ENCODE results near the gene ARHGAP19.

The ARHGAP19 gene

DNA sequence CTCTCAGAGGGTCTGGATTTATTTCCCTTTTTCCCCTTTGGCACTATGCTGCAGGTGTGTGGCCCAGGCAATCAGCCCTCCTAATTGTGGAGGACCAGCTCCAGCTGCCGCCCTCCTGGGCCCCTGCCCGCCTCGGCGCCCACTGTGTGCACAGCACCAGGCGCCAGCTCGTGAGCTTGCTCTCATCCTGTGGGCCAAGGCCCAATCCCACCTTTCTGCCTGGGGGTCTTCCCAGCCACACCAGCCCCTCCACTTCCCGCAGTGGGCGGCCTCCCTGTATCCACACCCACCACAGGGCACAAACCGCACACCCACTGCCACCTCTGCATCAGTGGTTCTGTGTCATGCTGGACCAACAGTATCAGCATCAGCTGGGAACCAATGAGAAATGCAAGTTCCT lies 81.2 kb downstream of the ARHGAP19 start:
- CTCF ChIA-PET: interaction anchor here (0.6 to 8.8 kb wide), 41 partner anchors 9 to 721 kb away, joined by 3 to 188 read pairs (median 6); no protein-coding TSS in a partner anchor
- no peak overlapping the region for H3K4me3 ChIP-seq (ENCODE audit: low read depth, low read length)

DNA sequence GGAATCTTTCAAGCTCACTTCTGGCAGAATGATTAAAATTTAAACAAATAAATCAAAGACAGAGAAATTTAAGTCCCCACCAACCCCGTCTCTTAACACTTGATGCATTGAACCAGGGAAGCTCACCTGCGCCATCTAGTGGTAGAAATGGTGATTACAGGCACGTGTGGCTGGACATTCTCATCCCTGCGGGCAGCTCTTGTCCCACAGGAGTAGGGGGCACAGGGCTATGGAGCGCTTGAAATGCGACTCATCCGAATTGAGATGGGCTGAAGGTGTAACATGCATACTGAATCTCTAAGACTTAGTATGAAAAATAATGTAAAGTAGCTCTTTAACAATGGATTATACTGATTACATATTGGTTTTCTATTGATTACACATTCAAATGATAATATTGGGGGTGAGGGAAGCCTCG lies 81.9 kb downstream of the ARHGAP19 start:
- no peak overlapping the region for H3K27ac ChIP-seq (ENCODE audit: extremely low read depth, low read depth, low read length)
- H3K4me1 ChIP-seq (ENCODE audit: control insufficient read depth, insufficient read depth, low read length): no peaks in the 10 kb centered on the region
- H3K9me3 ChIP-seq (ENCODE audit: control insufficient read depth, insufficient read depth, low read depth, low read length): no peaks in the 10 kb centered on the region
- CTCF ChIA-PET: interaction anchor here (0.6 to 8.8 kb wide), 70 partner anchors 9 to 1209 kb away, joined by 3 to 188 read pairs (median 5); no protein-coding TSS in a partner anchor
- H3K36me3 ChIP-seq (ENCODE audit: control insufficient read depth in 2 of 2, insufficient read depth in 1 of 2, low read length in 2 of 2): no peaks in the 10 kb centered on the region
- H3K4me3 ChIP-seq (ENCODE audit: low read depth, low read length): no peak overlapping the region
- POLR2A ChIA-PET: no interaction called here
- TF ChIP-seq ZBTB1 (tag by site-specific recombination; IDR thresholded peaks at IDR 0.05) (no peak), SCRT2 (tag by site-specific recombination; IDR thresholded peaks at IDR 0.05) (peak; percentile 82), ZNF521 (tag by site-specific recombination; IDR thresholded peaks at IDR 0.05) (no peak), ZNF138 (tag by site-specific recombination; IDR thresholded peaks at IDR 0.05; ENCODE audit: borderline replicate concordance) (no peak), ZNF660 (tag by site-specific recombination; IDR thresholded peaks at IDR 0.05) (no peak), ZBTB7A (tag by site-specific recombination; IDR thresholded peaks at IDR 0.05; ENCODE audit: low read depth) (no peak), ZNF654 (tag by site-specific recombination; IDR thresholded peaks at IDR 0.05; ENCODE audit: low read depth) (peak; percentile 87), ZNF302 (tag by site-specific recombination; IDR thresholded peaks at IDR 0.05; ENCODE audit: low read depth) (no peak), ZBTB21 (tag by site-specific recombination; IDR thresholded peaks at IDR 0.05) (no peak), ZNF747 (tag by site-specific recombination; IDR thresholded peaks at IDR 0.05) (no peak), ZBTB20 (tag by site-specific recombination; IDR thresholded peaks at IDR 0.05) (no peak), SETDB1 (IDR thresholded peaks at IDR 0.05; ENCODE audit: insufficient read length, low read length) (no peak), ZBTB8A (tag by site-specific recombination; IDR thresholded peaks at IDR 0.05) (no peak), ZNF623 (tag by site-specific recombination; IDR thresholded peaks at IDR 0.05) (no peak), ZNF610 (tag by site-specific recombination; IDR thresholded peaks at IDR 0.05; ENCODE audit: borderline replicate concordance) (no peak), ZSCAN23 (tag by site-specific recombination; IDR thresholded peaks at IDR 0.05) (no peak), ZNF341 (tag by site-specific recombination; IDR thresholded peaks at IDR 0.05; ENCODE audit: low read depth) (no peak), ZNF433 (tag by site-specific recombination; IDR thresholded peaks at IDR 0.05; ENCODE audit: low read depth) (no peak), BCL11B (tag by site-specific recombination; IDR thresholded peaks at IDR 0.05; ENCODE audit: low read depth) (no peak)
- TF ChIP-seq, protein P1, sequence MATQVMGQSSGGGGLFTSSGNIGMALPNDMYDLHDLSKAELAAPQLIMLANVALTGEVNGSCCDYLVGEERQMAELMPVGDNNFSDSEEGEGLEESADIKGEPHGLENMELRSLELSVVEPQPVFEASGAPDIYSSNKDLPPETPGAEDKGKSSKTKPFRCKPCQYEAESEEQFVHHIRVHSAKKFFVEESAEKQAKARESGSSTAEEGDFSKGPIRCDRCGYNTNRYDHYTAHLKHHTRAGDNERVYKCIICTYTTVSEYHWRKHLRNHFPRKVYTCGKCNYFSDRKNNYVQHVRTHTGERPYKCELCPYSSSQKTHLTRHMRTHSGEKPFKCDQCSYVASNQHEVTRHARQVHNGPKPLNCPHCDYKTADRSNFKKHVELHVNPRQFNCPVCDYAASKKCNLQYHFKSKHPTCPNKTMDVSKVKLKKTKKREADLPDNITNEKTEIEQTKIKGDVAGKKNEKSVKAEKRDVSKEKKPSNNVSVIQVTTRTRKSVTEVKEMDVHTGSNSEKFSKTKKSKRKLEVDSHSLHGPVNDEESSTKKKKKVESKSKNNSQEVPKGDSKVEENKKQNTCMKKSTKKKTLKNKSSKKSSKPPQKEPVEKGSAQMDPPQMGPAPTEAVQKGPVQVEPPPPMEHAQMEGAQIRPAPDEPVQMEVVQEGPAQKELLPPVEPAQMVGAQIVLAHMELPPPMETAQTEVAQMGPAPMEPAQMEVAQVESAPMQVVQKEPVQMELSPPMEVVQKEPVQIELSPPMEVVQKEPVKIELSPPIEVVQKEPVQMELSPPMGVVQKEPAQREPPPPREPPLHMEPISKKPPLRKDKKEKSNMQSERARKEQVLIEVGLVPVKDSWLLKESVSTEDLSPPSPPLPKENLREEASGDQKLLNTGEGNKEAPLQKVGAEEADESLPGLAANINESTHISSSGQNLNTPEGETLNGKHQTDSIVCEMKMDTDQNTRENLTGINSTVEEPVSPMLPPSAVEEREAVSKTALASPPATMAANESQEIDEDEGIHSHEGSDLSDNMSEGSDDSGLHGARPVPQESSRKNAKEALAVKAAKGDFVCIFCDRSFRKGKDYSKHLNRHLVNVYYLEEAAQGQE (tag by site-specific recombination; IDR thresholded peaks at IDR 0.05): no peak
- TF ChIP-seq, protein P2, sequence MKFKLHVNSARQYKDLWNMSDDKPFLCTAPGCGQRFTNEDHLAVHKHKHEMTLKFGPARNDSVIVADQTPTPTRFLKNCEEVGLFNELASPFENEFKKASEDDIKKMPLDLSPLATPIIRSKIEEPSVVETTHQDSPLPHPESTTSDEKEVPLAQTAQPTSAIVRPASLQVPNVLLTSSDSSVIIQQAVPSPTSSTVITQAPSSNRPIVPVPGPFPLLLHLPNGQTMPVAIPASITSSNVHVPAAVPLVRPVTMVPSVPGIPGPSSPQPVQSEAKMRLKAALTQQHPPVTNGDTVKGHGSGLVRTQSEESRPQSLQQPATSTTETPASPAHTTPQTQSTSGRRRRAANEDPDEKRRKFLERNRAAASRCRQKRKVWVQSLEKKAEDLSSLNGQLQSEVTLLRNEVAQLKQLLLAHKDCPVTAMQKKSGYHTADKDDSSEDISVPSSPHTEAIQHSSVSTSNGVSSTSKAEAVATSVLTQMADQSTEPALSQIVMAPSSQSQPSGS (tag by site-specific recombination; IDR thresholded peaks at IDR 0.05; ENCODE audit: low read depth): no peak
- TF ChIP-seq, protein P3, sequence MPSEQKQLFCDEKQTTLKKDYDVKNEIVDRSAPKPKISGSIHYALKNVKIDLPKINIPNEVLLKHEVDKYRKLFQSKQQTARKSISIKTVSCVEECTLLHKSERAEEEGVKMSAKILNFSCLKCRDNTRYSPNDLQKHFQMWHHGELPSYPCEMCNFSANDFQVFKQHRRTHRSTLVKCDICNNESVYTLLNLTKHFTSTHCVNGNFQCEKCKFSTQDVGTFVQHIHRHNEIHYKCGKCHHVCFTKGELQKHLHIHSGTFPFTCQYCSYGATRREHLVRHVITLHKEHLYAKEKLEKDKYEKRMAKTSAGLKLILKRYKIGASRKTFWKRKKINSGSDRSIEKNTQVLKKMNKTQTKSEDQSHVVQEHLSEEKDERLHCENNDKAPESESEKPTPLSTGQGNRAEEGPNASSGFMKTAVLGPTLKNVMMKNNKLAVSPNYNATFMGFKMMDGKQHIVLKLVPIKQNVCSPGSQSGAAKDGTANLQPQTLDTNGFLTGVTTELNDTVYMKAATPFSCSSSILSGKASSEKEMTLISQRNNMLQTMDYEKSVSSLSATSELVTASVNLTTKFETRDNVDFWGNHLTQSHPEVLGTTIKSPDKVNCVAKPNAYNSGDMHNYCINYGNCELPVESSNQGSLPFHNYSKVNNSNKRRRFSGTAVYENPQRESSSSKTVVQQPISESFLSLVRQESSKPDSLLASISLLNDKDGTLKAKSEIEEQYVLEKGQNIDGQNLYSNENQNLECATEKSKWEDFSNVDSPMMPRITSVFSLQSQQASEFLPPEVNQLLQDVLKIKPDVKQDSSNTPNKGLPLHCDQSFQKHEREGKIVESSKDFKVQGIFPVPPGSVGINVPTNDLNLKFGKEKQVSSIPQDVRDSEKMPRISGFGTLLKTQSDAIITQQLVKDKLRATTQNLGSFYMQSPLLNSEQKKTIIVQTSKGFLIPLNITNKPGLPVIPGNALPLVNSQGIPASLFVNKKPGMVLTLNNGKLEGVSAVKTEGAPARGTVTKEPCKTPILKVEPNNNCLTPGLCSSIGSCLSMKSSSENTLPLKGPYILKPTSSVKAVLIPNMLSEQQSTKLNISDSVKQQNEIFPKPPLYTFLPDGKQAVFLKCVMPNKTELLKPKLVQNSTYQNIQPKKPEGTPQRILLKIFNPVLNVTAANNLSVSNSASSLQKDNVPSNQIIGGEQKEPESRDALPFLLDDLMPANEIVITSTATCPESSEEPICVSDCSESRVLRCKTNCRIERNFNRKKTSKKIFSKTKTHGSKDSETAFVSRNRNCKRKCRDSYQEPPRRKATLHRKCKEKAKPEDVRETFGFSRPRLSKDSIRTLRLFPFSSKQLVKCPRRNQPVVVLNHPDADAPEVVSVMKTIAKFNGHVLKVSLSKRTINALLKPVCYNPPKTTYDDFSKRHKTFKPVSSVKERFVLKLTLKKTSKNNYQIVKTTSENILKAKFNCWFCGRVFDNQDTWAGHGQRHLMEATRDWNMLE (tag by site-specific recombination; conservative IDR thresholded peaks at IDR 0.05; ENCODE audit: low read depth): no peak
- TF ChIP-seq, protein P4, sequence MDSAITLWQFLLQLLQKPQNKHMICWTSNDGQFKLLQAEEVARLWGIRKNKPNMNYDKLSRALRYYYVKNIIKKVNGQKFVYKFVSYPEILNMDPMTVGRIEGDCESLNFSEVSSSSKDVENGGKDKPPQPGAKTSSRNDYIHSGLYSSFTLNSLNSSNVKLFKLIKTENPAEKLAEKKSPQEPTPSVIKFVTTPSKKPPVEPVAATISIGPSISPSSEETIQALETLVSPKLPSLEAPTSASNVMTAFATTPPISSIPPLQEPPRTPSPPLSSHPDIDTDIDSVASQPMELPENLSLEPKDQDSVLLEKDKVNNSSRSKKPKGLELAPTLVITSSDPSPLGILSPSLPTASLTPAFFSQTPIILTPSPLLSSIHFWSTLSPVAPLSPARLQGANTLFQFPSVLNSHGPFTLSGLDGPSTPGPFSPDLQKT (IDR thresholded peaks at IDR 0.05; ENCODE audit: borderline replicate concordance, low read depth, low read length): no peak

More for the DNA sequence above, 81.2 kb downstream of the ARHGAP19 start:
- H3K4me1 ChIP-seq (ENCODE audit: control insufficient read depth, insufficient read depth, low read length): no peaks in the 10 kb centered on the region
- H3K27ac ChIP-seq (ENCODE audit: extremely low read depth, low read depth, low read length): no peak overlapping the region
- POLR2A ChIA-PET: no interaction called here
- H3K9me3 ChIP-seq (ENCODE audit: control insufficient read depth, insufficient read depth, low read depth, low read length): no peaks in the 10 kb centered on the region
- H3K36me3 ChIP-seq (ENCODE audit: control insufficient read depth in 2 of 2, insufficient read depth in 1 of 2, low read length in 2 of 2): no peaks in the 10 kb centered on the region
- TF ChIP-seq ZFHX2 (tag by site-specific recombination; conservative IDR thresholded peaks at IDR 0.05) (peak; percentile 17; the same call in 1 of the 2 replicates), ZNF624 (tag by site-specific recombination; IDR thresholded peaks at IDR 0.05) (no peak), WT1 (tag by site-specific recombination; IDR thresholded peaks at IDR 0.05) (no peak)
